ENCODE data around the gene SAXO2.
A peak's percentile ranks its signal among the peaks of the same experiment; 100 is the strongest.
"Not testable (repeated sequence)": the region's sequence is repeated elsewhere in the genome, so short reads cannot be mapped to it uniquely, and the experiment has no call there.

Gene SAXO2, protein sequence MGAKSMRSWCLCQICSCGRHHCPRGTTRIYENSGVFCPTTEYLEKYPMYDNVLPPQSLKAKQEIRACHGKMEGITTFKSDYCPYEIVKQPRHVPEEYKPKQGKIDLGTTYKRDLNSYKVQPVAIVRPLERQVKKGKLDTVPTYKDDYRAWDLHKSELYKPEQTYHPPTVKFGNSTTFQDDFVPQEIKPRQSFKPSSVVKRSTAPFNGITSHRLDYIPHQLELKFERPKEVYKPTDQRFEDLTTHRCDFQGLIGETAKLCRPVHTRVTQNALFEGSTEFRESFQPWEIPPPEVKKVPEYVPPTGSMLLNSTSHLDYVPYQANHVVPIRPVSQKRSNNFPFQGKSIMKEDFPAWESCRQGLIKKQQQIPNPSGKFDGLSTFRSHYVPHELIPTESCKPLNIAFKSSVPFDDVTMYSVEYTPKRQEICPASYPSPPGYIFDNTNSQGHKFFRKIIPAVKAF
- long read RNA-seq, donor 1, partial matches to known transcripts = 0 of 2 reads
- long read RNA-seq, donor 1, other reads (novel, unspliced or antisense) = 0 of 2 reads
- long read RNA-seq, donor 2, partial matches to known transcripts = 0 of 1 reads
- long read RNA-seq, donor 2, other reads (novel, unspliced or antisense) = 0 of 1 reads
- long read RNA-seq, donor 3 = 0 reads
- long read RNA-seq, donor 4 = 0 reads
- long read RNA-seq, donor 5, partial matches to known transcripts = 0 of 2 reads
- long read RNA-seq, donor 5, other reads (novel, unspliced or antisense) = 0 of 2 reads
- long read RNA-seq, donor 6 = 0 reads
- long read RNA-seq, donor 7 = 0 reads
- long read RNA-seq, donor 8, partial matches to known transcripts = 0 of 1 reads
- long read RNA-seq, donor 8, other reads (novel, unspliced or antisense) = 0 of 1 reads

DNA sequence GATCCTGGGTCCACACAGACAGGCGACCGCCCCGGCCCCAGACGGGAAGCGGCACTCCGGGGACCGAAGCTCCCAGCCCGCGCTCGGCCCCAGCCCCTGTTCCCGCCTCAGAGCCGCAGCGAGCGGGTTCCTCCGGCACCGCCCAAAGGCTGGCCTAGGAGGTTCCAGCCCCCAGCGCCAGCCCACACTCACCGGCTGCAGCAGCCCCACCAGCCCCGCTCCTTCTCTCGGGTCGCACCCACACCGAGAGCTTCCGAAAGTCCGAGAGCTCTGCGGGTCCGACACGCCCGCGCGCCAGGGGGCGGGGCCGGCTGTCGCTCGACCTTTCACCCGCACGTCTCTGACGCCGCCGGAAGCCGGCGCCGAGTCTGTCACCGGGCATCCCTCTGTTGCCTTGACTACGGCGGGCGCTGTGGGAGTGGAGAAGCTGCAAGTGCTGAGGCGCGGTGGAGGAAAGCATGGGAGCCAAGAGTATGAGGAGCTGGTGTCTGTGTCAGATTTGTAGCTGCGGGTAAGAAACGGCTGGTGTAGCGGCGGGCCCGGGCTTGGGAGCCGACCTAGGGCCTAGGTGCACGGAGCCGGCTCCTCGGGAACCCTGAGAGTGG, at the start of gene SAXO2, which contains the start of gene EFL1:
Gene SAXO2 (plus strand): TSS at position 397 of the 605 bp plus-strand sequence. CDS start 62 bp downstream, at position 459.
Gene EFL1 (minus strand): TSS at position 313 of the 605 bp plus-strand sequence. CDS start 956 bp downstream, outside the sequence.
- DNase-seq = peak; percentile 91

DNA sequence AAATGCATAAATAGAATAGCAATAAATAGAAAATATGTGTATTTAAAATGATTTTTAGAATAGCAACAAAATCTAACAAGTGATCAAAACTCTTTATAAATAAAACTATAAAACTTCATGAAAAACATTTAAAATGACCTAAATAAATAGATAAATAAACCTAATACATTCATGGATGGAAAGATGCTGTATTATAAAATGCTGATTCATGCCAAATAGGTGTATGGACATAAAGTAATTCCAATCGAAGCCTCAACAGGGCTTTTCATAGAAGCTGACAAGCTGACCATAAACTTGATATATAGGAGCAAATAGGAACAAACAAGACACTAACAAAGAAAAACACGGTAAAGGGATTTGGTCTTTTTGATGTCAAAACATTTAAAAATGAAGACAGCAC, 46.5 kb upstream of the SAXO2 start:
- not testable (repeated sequence) for DNase-seq

DNA sequence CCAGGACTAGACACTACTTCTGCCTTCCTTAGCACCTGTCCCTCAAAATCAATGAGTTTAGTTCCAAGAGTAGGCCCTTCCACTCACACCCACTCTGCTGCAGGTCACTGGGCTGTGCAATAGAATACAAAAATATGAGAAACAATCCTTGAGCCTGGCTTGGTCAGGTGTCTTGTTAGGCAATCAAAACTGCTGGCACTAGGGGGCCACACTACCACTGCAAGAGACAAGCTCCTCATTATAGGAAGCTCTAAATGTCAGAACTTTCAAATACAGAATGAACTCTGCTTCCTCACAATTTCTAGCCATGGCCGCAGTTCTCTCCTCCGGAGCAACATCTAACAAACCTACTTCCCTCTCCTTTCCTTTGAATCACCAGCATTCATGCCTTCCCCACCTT, 41.1 kb upstream of the SAXO2 start:
- not testable (repeated sequence) for DNase-seq

DNA sequence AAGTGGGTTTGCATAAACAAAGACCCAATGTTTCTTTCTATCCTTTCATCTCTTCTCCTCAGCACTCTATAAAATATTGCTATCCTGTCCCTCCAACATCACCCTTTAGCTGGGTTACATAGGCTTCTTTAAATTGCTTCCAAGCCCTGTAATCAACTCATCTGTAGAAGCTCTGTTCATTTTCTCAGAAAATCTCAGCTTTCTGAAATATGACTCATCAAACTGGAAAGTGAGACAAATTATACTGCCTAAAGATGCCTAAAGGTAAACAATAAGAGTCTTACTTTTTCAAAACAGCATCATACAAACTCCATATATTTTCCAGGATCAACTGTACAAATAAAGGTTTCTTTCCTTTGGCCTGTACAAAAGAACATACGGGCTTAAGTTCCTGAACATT, 33.9 kb upstream of the SAXO2 start:
- DNase-seq = no peak

DNA sequence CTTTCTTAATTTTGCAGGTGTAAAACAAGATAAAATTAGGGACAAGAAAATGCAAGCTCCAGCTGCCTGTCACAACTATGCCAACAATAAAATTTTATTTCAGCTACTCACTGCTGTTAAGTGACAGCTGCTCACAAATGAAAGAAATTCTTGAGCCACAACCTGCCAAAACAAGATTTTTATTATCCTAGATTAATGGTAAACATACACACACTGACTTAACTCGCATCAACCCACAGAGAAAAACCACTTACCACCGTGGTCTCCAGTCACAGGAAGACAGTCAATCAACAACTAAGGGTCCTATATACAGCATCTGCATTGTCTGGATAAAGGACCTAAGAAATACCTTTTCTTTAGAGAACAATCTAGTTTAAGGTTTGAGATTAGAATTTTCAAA, 31.4 kb upstream of the SAXO2 start:
- DNase-seq = no peak

DNA sequence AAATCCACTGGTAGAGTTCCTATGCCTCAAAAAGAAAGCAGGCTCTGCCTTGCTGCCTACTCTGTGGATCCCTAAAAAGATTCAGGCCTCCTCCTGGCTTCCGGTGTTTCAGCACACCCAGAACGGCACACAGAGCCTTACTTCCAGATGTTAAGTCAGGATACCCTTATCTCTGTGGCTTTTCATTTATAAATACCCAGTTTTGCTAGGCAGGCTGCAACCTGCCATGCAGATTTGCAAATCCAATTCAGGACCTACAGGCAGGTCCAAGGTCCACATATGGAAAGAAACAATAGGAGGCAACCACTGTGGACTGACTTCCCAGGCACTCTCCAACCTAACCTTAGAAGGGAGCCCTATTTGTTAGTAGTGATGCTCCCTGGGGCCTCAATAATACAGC, 30.8 kb upstream of the SAXO2 start:
- DNase-seq = no peak

DNA sequence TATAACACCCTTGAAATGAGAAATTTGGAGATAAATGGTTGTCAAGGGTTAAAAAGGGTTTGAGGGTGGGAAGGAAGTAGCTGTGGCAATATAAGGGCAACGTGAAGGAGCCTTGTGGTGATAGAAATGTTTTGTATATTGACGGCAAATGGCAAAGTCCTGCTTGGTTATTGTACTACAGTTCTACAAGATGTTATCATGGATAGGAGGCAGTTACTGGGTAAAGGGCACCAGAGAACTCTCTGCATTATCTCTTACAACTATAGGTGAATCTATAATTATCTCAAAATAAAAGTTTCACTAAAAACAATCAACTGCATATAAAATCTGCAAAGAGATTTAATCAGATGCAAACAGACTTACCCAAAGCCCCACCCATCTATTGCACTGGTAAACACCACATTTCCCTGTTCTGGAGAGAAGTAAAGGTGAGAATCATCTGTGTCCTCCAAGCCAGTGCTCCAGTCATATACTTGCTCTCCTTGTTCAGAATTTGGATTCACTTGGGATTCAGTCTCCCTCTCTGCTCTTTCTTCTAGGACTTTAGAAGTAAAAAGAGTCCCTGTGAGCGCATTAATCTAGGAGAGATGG, 24.6 kb upstream of the SAXO2 start:
- DNase-seq = not testable (repeated sequence)

DNA sequence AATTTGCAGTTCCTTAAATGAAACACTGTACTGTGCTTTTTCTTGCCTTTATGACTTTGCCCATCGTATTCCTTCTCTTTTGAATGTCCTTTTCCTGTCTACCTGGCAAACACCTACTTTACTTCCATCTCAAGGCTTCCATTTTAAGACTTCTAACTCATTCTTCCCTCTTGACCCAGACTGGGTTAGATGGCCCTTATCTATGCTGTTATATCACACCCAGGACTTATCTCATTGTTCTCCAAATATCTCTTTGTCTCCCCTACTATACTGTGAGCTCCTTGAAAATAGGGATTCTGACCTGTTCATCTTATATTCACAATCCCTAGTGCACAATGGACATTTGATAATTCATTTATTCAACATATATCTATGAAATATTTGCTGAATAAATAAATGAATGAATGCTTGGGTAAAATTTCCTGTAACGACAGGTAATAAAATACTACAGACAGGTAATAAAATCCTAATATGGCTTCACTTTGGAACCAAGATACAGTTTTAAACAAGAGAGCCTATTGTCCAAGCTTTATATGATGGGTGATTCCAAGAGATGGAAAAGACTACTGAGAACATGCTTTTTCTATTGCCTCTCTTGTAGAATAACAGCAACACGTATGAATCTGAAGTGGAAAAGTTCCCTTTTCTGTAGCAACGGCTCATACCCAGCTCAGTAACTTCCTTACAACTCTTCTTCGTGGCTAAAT, 22.8 kb upstream of the SAXO2 start:
- DNase-seq = no peak

DNA sequence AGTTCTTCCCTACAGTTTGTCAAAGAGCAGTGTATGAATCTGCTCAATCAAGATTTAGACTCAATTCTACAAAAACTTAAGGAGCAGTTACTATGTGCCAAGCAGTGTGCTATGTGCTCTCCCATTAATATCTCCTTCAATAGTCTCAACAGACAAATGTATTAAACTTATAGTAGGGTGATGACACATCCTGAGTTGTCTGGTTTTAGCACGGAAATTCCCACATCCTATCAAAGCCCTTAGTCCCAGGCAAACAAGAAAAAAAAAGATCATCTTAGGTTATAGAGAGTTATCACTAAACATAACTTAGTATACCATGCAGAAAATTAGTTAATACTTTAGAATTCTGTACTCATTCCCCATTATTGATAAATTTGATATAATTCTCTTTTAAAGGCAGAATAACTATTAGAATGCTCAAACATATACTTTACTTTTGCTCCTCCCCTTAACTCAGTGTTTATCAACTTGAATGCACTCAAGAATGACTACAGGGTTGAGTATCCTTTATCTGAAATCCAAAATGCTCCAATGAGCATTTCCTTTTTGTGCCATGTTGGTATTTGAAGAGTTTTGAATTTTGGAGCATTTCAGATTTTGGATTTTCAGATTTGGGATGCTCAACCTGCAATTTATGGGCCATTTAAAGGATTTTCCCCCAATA, 20.6 kb upstream of the SAXO2 start:
- DNase-seq = not testable (repeated sequence)

DNA sequence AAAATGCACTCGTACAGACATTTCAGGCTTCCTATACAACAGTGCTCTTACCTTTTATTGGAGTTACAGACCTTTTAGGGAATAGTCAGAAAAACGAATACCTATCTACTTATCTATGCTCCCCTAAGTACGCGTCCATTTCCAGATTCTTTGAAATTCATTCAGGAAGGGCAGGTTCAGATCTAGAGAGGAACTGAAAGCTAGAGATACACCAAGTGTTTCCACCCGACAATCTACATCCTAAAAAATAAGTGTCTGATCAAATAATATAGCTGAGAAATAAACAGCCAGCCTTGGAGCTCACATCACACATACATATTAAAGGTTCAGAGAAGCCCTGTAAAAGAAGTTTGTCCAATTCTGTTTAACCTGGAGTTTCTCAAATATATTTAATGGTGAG, 19.0 kb upstream of the SAXO2 start:
- DNase-seq = not testable (repeated sequence)

DNA sequence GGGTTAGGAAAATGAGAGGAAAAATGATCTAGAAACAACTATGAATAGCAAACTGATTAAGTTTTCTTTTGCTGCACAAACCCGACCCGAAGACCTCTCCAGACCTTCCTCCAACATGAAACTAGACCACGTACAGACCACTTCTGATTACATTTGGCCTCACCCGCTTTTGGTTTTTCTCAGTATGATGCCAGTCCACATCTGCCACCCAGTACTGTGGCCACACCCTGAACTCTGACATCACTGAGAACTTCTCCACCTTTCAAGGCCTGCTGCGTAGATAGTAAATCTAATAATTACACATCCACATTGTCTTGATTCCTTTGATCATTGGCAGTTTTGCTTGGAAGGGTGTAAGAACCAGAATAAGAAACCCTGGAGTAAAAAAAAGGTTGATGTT, 16.7 kb upstream of the SAXO2 start:
- DNase-seq = not testable (repeated sequence)

DNA sequence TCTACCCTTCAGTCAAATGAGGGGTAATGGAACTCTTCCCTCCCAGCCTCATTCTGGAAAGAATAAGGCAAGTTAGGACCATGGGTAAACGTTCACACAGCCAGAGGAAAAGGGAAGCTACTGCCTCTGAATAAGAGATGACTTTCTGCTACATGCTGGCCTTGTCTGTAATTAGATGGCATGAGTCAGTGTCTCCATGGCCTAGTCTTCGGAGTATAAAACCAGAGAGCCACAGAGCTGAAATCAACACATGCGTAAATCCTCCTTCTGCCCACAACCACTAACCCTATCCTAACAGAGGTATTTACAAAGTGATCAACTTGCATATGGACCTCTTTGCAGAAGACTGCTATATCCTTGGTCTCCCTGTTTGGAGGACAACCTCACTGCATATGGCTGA, 14.4 kb upstream of the SAXO2 start:
- DNase-seq = not testable (repeated sequence)

DNA sequence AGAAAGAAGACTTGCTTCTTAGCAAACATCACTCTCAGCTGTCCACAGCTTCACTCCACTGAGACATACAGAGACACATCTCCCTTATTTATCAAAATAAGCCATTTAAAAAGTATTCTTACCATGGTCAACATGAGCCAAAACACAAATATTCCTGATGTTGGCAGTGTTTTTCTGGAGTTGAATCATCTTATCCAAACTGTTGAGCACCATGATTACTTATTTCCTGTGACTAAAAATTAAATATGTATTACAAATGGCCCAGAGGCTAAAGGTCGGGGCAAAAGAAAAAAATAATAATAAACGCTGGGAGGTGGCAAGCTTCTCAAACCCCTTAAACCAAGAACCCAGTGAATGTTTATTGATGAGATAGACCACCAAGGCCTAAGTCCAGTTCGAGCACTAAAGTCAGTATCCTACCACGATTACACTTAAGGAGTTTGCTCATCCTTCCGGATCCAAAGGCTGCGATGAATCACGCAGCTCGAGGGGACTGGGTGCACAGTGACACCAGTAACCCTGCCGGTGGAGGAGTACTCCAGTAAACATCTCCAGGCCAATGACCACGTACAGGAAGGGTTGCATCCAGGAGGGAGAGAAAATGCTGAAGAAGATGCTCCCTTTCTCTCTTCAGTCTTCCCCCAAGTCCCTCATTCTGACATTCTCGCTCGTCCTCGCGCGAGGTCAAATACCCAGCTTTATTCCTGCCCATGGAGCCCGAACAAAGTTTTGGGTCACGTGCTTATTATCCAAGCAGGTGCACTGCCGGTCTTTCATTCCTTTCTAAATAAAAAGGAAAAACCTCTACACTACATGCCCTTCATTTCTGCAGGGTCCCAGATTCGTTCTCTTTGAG, 824 bp upstream of the SAXO2 start:
- peak; percentile 10 for DNase-seq

DNA sequence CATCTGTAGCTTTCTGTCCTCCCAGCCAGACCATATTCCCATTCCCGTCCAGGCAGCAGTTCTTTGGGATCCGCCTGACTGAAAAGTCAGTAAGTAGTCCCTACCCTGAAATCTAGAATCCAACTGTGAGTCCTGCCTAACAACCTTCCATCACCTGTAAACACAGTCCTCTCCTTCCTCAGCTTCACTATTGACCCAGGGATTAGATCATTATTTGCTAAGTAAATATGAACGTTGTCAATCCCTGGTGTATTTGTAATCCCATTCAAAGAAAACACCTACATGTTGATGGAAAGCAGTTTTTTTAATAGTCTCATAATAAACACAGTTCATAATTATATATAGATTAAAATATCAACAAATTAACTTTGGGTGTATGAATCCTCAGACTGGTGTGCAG, 732 bp downstream of the SAXO2 start:
- no peak for DNase-seq

DNA sequence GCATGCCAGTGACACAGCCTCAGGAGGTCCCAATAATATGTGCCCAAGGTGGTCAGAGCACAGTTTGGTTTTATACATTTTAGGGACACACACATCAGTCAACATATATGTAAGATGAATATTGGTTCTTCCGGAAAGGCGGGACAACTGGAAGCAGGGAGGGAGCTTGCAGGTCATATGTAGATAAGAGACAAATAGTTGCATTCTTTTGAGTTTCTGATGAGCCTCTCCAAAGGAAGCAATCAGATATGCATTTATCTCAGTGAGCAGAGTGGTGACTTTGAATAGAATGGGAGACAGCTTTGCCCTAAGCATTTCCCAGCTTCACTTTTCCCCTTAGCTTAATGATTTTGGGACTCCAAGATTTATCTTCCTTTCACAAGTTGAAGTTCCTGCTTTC, 4.5 kb downstream of the SAXO2 start:
- not testable (repeated sequence) for DNase-seq

DNA sequence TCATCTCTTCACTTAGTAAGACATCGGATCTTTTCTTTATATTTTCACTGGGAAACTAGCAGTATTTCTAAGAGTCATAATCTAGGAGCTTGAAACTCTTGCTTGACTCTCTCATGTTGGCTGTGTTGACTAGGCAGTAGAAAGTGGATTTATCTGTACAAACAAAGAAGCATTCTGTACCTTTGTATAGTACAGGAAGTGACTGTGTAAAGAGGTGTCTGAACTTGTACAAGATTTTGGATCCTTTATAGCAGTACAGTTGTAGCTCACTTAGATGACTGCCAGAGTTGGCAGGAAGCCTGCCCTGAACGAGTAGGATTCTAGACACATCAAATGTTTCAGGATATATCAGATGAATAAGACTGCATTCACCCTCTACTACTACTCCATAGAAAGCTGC, 5.8 kb downstream of the SAXO2 start:
- not testable (repeated sequence) for DNase-seq

DNA sequence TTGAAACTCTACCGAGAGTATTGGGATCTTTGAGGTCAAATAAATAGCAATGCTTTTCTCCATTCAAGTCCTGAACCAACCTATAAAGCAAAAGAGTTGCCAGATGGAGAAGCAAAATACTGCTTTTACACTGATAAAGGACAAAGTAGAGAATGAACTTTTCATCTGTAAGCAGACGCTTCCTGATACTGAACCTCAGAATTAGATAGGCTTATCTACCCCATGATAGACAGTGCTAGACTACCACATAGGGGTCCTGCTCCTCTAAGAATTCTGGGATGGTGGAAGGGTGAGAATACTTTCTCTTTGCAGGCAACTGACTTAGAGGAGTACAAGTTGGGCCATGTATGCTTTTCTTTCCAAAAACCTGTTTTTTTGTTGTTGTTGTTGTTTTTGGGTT, 9.5 kb downstream of the SAXO2 start:
- no peak for DNase-seq

DNA sequence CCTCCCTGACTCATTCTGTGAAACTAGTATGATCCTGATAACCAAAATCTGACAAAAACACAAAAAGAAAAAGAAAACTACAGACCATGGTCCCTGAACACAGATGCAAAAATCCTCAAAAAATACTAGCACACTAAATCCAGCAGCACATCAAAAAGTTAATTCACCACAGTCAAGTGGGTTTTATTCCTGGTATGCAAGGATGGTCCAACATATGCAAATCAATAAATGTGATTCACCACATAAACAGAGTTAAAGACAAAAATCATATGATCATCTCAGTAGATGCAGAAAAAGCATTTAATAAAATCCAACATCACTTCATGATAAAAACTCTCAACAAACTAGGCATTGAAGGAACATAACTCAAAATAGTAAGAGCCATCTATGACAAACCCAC, 12.8 kb downstream of the SAXO2 start:
- no peak for DNase-seq

DNA sequence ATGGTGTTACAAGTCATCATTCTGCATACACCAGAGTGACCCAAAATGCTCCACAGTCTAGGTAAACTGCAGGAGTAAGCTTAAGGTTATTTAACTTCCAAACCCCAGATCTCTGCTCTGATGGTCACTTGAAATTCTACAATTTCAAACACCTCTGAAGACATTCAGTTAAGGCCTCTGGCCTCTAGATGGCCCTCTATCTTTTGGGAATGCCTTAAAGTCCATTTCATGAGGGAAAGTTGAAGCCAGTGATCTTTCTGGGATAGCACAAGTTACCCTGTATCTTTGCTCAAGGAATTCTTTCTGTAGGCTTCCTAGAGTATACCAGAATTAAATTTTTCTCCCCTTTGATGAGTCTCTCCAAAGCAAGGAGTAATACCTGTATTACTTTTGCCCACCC, 18.7 kb downstream of the SAXO2 start:
- DNase-seq = not testable (repeated sequence)

DNA sequence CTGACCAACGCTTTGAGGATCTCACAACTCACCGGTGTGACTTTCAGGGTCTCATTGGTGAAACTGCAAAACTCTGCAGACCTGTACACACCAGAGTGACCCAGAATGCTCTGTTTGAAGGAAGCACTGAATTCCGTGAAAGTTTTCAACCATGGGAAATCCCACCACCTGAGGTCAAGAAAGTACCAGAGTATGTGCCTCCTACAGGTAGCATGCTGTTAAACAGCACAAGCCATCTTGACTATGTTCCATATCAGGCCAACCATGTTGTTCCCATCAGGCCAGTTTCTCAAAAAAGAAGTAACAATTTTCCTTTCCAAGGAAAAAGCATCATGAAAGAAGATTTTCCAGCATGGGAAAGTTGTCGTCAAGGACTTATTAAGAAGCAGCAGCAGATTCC, 19.8 kb downstream of the SAXO2 start:
- DNase-seq = not testable (repeated sequence)

Measured in right kidney (tissue), 9 donors.